HL-60 (cell line): ENCODE measurements around the gene USP43.

Source experiments
- DNase-seq, 2 experiments: peaks; one replicate each; pipeline ENCODE4 v3.0.0-alpha.2; 2010 to 2020; ENCODE audit warnings: low read depth in 1 of 2, low spot score in 1 of 2
- H3K27ac ChIP-seq: fragments of 250-450 bp; sonication (Bioruptor Pico); replicated peaks from 2 replicates; pipeline ENCODE4 v1.5.1; 2020; ENCODE audit warnings: mild to moderate bottlenecking, moderate library complexity
- H3K27me3 ChIP-seq: fragments of 250-450 bp; sonication (Bioruptor Pico); 2 replicates; pipeline ENCODE4 v1.5.1; 2021; ENCODE audit warnings: mild to moderate bottlenecking, moderate library complexity; ENCODE audit not compliant: insufficient read depth, poor library complexity, severe bottlenecking
- H3K4me3 ChIP-seq: replicated peaks from 2 replicates; pipeline ENCODE4 v1.5.1; 2011; ENCODE audit warnings: mild to moderate bottlenecking, control low read depth, low read length; ENCODE audit not compliant: insufficient read depth
- CTCF ChIP-seq: IDR thresholded peaks from one replicate; pipeline ENCODE4 v1.5.1; 2011; ENCODE audit warnings: low read length, control low read depth, inconsistent platforms; ENCODE audit not compliant: insufficient read depth
- GABPA ChIP-seq: IDR thresholded peaks from 2 replicates; pipeline ENCODE4 v1.6.1; 2012; ENCODE audit warnings: low read depth
- POLR2AphosphoS5 ChIP-seq: IDR thresholded peaks from 2 replicates; pipeline ENCODE4 v1.6.1; 2012; ENCODE audit warnings: low read depth
- REST ChIP-seq: IDR thresholded peaks from 2 replicates; pipeline ENCODE4 v1.6.1; 2012; ENCODE audit warnings: low read depth; ENCODE audit not compliant: insufficient replicate concordance
- SPI1 ChIP-seq: IDR thresholded peaks from 2 replicates; pipeline ENCODE4 v1.6.1; 2012; ENCODE audit warnings: low read depth, mild to moderate bottlenecking, borderline replicate concordance

The USP43 gene

GRCh38 chr17:9765322-9765721, 120.0 kb downstream of the USP43 start:
- Histone ChIP-seq H3K27me3 (no peaks in the 10 kb centered on the region), H3K4me3 (no peak overlapping the region), H3K27ac (no peak overlapping the region)
- no peak for DNase-seq
- TF ChIP-seq CTCF = no peak

GRCh38 chr17:9766970-9767369, 121.7 kb downstream of the USP43 start:
- DNase-seq = no peak
- Histone ChIP-seq H3K4me3 (no peak overlapping the region), H3K27ac (no peak overlapping the region), H3K27me3 (no peaks in the 10 kb centered on the region)
- TF ChIP-seq CTCF = no peak
- TF ChIP-seq GABPA = no peak
- TF ChIP-seq SPI1 = no peak
- TF ChIP-seq POLR2AphosphoS5 = no peak
- no peak for TF ChIP-seq REST

GRCh38 chr17:9767432-9767991, 122.2 kb downstream of the USP43 start:
- H3K27ac ChIP-seq = no peak overlapping the region
- TF ChIP-seq POLR2AphosphoS5 = no peak
- TF ChIP-seq REST = no peak
- TF ChIP-seq GABPA = no peak
- TF ChIP-seq SPI1 = no peak
- no peak for TF ChIP-seq CTCF
- DNase-seq = no peak
- H3K4me3 ChIP-seq = no peak overlapping the region
- H3K27me3 ChIP-seq = no peaks in the 10 kb centered on the region

- TF ChIP-seq SPI1 (no peak), POLR2AphosphoS5 (no peak), GABPA (no peak), REST (no peak), CTCF (no peak)
- no peaks in the 10 kb centered on the region for H3K27me3 ChIP-seq
- no peak overlapping the region for H3K27ac ChIP-seq
- DNase-seq = no peak
- no peak overlapping the region for H3K4me3 ChIP-seq
Measured at GRCh38 chr17:9768381-9768934, 123.1 kb downstream of the USP43 start.
